ENCODE data around the gene RAB11FIP3.

DNA sequence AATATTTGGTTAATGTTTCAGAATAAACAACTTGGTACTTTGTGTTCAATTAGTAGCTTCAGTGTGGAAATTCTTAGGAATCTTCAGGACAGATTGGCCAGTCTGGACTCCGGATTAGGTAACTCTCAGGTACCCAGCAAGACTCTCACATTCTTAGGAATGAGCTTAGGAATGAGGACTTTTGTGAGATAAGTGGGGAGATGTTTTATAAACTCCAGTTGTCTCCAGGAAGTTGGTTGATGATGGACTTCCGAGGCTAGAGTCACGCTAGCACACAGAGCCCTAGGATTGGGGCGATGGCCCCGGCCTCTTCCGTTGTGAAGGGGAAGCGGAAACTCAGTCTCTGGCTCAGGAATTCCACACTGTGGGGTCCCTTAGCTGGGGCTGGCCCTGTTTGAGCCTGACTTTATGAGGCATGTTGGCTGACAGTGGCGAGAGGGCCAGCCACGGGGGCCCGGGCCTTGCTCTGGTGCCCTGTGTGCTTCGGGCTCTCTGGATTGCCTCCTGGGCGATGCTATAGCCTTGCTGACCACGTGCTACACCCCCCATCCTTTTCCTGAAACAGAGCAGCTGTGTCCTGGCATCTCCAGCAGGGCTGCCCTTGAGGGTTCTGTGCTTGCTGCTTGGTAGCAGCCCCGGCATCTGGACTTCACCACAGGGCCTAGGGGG is 32.4 kb downstream of the RAB11FIP3 start:
- TF ChIP-seq, protein P1, sequence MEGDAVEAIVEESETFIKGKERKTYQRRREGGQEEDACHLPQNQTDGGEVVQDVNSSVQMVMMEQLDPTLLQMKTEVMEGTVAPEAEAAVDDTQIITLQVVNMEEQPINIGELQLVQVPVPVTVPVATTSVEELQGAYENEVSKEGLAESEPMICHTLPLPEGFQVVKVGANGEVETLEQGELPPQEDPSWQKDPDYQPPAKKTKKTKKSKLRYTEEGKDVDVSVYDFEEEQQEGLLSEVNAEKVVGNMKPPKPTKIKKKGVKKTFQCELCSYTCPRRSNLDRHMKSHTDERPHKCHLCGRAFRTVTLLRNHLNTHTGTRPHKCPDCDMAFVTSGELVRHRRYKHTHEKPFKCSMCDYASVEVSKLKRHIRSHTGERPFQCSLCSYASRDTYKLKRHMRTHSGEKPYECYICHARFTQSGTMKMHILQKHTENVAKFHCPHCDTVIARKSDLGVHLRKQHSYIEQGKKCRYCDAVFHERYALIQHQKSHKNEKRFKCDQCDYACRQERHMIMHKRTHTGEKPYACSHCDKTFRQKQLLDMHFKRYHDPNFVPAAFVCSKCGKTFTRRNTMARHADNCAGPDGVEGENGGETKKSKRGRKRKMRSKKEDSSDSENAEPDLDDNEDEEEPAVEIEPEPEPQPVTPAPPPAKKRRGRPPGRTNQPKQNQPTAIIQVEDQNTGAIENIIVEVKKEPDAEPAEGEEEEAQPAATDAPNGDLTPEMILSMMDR (conservative IDR thresholded peaks at IDR 0.05; ENCODE audit: low read length) = no peak
- TF ChIP-seq EZH2phosphoT487 (IDR thresholded peaks at IDR 0.05; ENCODE audit: borderline replicate concordance, low read depth, low read length) = no peak

Measured in OCI-LY7 (cell line).